ENCODE results near the gene NINJ2. TPM values are rescaled to one million over a fixed set of nuclear protein-coding genes. Genes with fewer than 3 reads are reported as not detected.

Gene NINJ2
- polyA plus RNA-seq, 1 of the 3 experiments (the other 2 are of a cell fraction) = 0.07 TPM

DNA sequence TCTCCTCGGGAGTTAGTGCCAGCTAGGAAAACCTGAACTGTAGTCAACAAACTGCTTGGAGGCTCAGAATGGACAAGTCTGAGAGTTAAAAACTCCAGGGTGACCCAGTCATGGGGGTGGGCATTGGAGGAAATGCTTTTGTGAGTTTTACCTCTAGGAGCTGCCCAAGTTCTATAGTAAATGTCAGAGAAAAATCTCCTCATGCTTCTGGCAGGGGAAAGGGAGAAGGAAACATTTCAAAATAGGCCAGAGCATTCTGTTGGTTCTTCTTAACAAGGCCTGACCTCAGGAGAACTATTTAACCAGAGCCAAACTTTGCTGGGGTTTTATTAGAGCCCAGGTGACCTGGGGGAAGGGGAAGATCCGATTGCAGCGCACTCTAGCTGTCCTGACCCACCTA lies 12.3 kb downstream of the NINJ2 start:
- Histone ChIP-seq H3K9me3 (no peaks in the 10 kb centered on the region), H3K27ac (ENCODE audit: low read depth in 2 of 2, low read length in 1 of 2) (no peak overlapping the region), H3K9ac (no peak overlapping the region), H3F3A (replicated peaks; ENCODE audit: insufficient read depth) (no peaks in the 10 kb centered on the region), H3K79me2 (ENCODE audit: insufficient read depth) (no peaks in the 10 kb centered on the region), H2AFZ (ENCODE audit: low read depth) (no peak overlapping the region), H3K4me2 (no peak overlapping the region), H3K27me3 (ENCODE audit: insufficient read depth) (no peaks in the 10 kb centered on the region), H3K9me2 (no peaks in the 10 kb centered on the region), H3K36me3 (replicated peaks in 1 of 2; ENCODE audit: control insufficient read depth in 1 of 2, insufficient read depth in 2 of 2, low read length in 1 of 2) (no peaks in the 10 kb centered on the region), H3K4me1 (ENCODE audit: control insufficient read depth in 1 of 2, insufficient read depth in 2 of 2, low read depth in 1 of 2, low read length in 1 of 2) (no peaks in the 10 kb centered on the region), H4K20me1 (ENCODE audit: insufficient read depth) (no peaks in the 10 kb centered on the region), H3K4me3 (ENCODE audit: low read depth in 2 of 2, low read length in 1 of 2) (no peak overlapping the region)
- CTCF ChIA-PET = interaction anchor here (0.6 to 1.4 kb wide), 2 partner anchors 15 to 101 kb away, joined by 3 to 4 read pairs; no protein-coding TSS in a partner anchor
- TF ChIP-seq MAX (IDR thresholded peaks at IDR 0.05; ENCODE audit: low read depth) (no peak), EZH2phosphoT487 (IDR thresholded peaks at IDR 0.05; ENCODE audit: borderline replicate concordance, low read depth) (no peak), POLR2AphosphoS5 (IDR thresholded peaks at IDR 0.05; ENCODE audit: low read depth, low read length) (no peak), GATA2 (CRISPR knock-in tag; IDR thresholded peaks at IDR 0.05) (no peak), RAD21 (IDR thresholded peaks at IDR 0.05; ENCODE audit: low read length) (no peak), SIN3A (IDR thresholded peaks at IDR 0.05; ENCODE audit: borderline replicate concordance, low read depth, low read length) (no peak), GABPA (IDR thresholded peaks at IDR 0.05; ENCODE audit: low read depth) (no peak), CHD2 (IDR thresholded peaks at IDR 0.05; ENCODE audit: low read length, partially characterized antibody) (no peak), EP300 (IDR thresholded peaks at IDR 0.05; ENCODE audit: borderline replicate concordance in 1 of 2, low read depth in 1 of 2, low read length in 1 of 2) (no peak)
- TF ChIP-seq, protein P1, sequence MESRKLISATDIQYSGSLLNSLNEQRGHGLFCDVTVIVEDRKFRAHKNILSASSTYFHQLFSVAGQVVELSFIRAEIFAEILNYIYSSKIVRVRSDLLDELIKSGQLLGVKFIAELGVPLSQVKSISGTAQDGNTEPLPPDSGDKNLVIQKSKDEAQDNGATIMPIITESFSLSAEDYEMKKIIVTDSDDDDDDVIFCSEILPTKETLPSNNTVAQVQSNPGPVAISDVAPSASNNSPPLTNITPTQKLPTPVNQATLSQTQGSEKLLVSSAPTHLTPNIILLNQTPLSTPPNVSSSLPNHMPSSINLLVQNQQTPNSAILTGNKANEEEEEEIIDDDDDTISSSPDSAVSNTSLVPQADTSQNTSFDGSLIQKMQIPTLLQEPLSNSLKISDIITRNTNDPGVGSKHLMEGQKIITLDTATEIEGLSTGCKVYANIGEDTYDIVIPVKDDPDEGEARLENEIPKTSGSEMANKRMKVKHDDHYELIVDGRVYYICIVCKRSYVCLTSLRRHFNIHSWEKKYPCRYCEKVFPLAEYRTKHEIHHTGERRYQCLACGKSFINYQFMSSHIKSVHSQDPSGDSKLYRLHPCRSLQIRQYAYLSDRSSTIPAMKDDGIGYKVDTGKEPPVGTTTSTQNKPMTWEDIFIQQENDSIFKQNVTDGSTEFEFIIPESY (IDR thresholded peaks at IDR 0.05; ENCODE audit: borderline replicate concordance, low read depth) = no peak
- TF ChIP-seq, protein P2, sequence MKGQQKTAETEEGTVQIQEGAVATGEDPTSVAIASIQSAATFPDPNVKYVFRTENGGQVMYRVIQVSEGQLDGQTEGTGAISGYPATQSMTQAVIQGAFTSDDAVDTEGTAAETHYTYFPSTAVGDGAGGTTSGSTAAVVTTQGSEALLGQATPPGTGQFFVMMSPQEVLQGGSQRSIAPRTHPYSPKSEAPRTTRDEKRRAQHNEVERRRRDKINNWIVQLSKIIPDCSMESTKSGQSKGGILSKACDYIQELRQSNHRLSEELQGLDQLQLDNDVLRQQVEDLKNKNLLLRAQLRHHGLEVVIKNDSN (IDR thresholded peaks at IDR 0.05; ENCODE audit: borderline replicate concordance, low read depth) = no peak
- DNase-seq = no peak
- WGBS (ENCODE audit: low lambda C conversion rate) = 93% methylated on average over 3 of the region's 3 CpGs
- POLR2A ChIA-PET = no interaction called here

DNA sequence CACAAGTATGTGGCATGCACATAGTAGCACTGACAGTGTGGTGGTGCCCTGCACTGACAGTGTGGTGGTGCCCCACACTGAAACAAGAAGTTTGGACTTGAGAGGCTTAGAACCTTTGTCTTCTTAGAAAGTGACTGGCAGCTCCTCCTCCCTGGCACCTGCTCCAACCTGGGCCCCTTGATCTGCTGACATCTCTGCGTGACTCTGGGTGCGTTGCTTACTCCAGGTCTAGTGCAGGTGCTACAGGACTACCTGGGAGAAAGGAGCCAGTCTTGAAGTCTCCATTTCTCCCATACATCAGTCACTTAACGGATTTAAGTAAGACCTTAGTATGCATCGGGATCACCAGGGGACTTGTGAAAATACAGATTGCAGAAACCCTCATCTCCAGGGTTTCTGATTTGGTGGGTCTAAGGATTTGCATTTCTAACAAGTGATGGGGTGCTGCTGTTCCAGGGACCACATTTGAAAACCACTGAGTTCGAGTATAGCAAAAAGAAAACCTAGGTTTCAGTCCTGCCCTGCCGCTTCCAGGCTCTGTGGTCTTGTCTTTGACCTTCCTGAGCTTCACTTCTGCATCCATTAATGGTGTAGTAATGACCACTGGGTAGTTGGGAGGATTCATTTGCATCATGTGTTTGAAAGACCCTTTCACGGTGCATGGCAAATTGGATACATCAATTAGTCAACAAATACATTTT lies 15.7 kb downstream of the NINJ2 start:
- WGBS (ENCODE audit: low lambda C conversion rate) = 93% methylated on average over 6 of the region's 7 CpGs
- Histone ChIP-seq H3K4me1 (ENCODE audit: control insufficient read depth in 1 of 2, insufficient read depth in 2 of 2, low read depth in 1 of 2, low read length in 1 of 2) (peaks cover 0 to 5% of the 10 kb centered on the region in 2 experiments; a peak in 1 of 4 replicates), H3F3A (replicated peaks; ENCODE audit: insufficient read depth) (peaks cover 6% of the 10 kb centered on the region), H3K36me3 (replicated peaks in 1 of 2; ENCODE audit: control insufficient read depth in 1 of 2, insufficient read depth in 2 of 2, low read length in 1 of 2) (no peaks in the 10 kb centered on the region), H4K20me1 (ENCODE audit: insufficient read depth) (no peaks in the 10 kb centered on the region), H3K27me3 (ENCODE audit: insufficient read depth) (no peaks in the 10 kb centered on the region), H3K9ac (no peak overlapping the region), H3K9me3 (no peaks in the 10 kb centered on the region), H2AFZ (ENCODE audit: low read depth) (no peak overlapping the region), H3K4me3 (ENCODE audit: low read depth in 2 of 2, low read length in 1 of 2) (no peak overlapping the region), H3K9me2 (no peaks in the 10 kb centered on the region), H3K27ac (ENCODE audit: low read depth in 2 of 2, low read length in 1 of 2) (no peak overlapping the region), H3K79me2 (ENCODE audit: insufficient read depth) (no peaks in the 10 kb centered on the region), H3K4me2 (no peak overlapping the region)
- ChIA-PET POLR2A (no interaction called here), CTCF (no interaction called here)
- no peak for DNase-seq
- TF ChIP-seq FOXM1 (IDR thresholded peaks at IDR 0.05; ENCODE audit: low read depth) = no peak
